ENCODE measurements around the gene ELAVL4. TPM values are rescaled to one million over a fixed set of nuclear protein-coding genes. Genes with fewer than 3 reads are reported as not detected.

ELAVL4 gene
- total RNA-seq, 2 donors from 2014 or later: 0.18 to 4.0 TPM

- intact Hi-C loops (cut with DNase I): no loop called here
- H3K9me3 ChIP-seq: no peaks in the 10 kb centered on the region
- no peak overlapping the region for H3K27ac ChIP-seq
- WGBS: 87% methylated on average over 3 of the region's 3 CpGs
- H3K36me3 ChIP-seq: no peaks in the 10 kb centered on the region
- no peak overlapping the region for H3K4me3 ChIP-seq
- H3K27me3 ChIP-seq (replicated peaks; ENCODE audit: insufficient read depth): no peaks in the 10 kb centered on the region
- H3K4me1 ChIP-seq (replicated peaks): no peaks in the 10 kb centered on the region
- no peak for DNase-seq (ENCODE audit: low spot score)
- TF ChIP-seq CTCF (IDR thresholded peaks at IDR 0.05) (no peak), POLR2A (IDR thresholded peaks at IDR 0.05) (no peak), POLR2AphosphoS5 (IDR thresholded peaks at IDR 0.05) (no peak)
These were observed 80.6 kb downstream of the ELAVL4 start for GRCh38 chr1:50189369-50189768.

DNA sequence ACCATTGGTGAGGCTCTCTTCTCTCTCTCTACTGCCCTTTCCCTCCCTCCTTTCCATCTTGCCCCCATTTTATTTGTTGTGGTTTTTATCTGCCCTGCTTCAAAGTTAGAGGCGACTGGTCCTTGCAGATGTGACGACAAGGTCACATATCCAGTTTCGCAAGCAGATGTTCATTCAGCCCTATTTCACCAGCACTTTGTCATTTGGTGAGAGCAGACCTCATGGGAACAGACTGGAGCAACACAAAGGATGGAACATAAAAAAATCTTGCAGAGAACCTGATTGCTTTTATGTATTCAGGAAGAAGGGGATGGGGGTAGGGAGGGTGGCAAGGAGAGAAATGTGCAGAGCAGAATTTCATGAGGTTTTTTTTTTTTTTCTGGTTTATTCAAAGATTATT is 84.3 kb downstream of the ELAVL4 start:
- no peaks in the 10 kb centered on the region for H3K27me3 ChIP-seq (replicated peaks; ENCODE audit: insufficient read depth)
- DNase-seq (ENCODE audit: low spot score): no peak
- H3K4me3 ChIP-seq: no peak overlapping the region
- TF ChIP-seq POLR2AphosphoS5 (IDR thresholded peaks at IDR 0.05) (no peak), CTCF (IDR thresholded peaks at IDR 0.05) (no peak), POLR2A (IDR thresholded peaks at IDR 0.05) (no peak)
- H3K36me3 ChIP-seq: no peaks in the 10 kb centered on the region
- no peak overlapping the region for H3K27ac ChIP-seq
- no peaks in the 10 kb centered on the region for H3K9me3 ChIP-seq
- H3K4me1 ChIP-seq (replicated peaks): no peaks in the 10 kb centered on the region
- intact Hi-C loops (cut with DNase I): no loop called here
- WGBS: 17% methylated on average over 3 of the region's 3 CpGs

GRCh38 chr1:50195205-50195604 is 86.5 kb downstream of the ELAVL4 start:
- H3K36me3 ChIP-seq: no peaks in the 10 kb centered on the region
- 79% methylated on average over 2 of the region's 2 CpGs for WGBS
- H3K4me1 ChIP-seq (replicated peaks): no peaks in the 10 kb centered on the region
- no peaks in the 10 kb centered on the region for H3K9me3 ChIP-seq
- DNase-seq (ENCODE audit: low spot score): no peak
- no peak overlapping the region for H3K27ac ChIP-seq
- H3K4me3 ChIP-seq: no peak overlapping the region
- intact Hi-C loops (cut with DNase I): no loop called here
- no peak for TF ChIP-seq POLR2A (IDR thresholded peaks at IDR 0.05)
- TF ChIP-seq CTCF (IDR thresholded peaks at IDR 0.05): no peak
- TF ChIP-seq POLR2AphosphoS5 (IDR thresholded peaks at IDR 0.05): no peak
- no peaks in the 10 kb centered on the region for H3K27me3 ChIP-seq (replicated peaks; ENCODE audit: insufficient read depth)

GRCh38 chr1:50196081-50196480 is 87.4 kb downstream of the ELAVL4 start:
- Histone ChIP-seq H3K27me3 (replicated peaks; ENCODE audit: insufficient read depth) (no peaks in the 10 kb centered on the region), H3K36me3 (no peaks in the 10 kb centered on the region), H3K4me3 (no peak overlapping the region), H3K4me1 (replicated peaks) (no peaks in the 10 kb centered on the region), H3K9me3 (no peaks in the 10 kb centered on the region), H3K27ac (no peak overlapping the region)
- no peak for DNase-seq (ENCODE audit: low spot score)
- no peak for TF ChIP-seq CTCF (IDR thresholded peaks at IDR 0.05)
- no peak for TF ChIP-seq POLR2A (IDR thresholded peaks at IDR 0.05)
- no peak for TF ChIP-seq POLR2AphosphoS5 (IDR thresholded peaks at IDR 0.05)
- 33% methylated on average over 1 of the region's 1 CpG for WGBS
- intact Hi-C loops (cut with DNase I): no loop called here

- Histone ChIP-seq H3K4me3 (no peak overlapping the region), H3K27ac (no peak overlapping the region), H3K27me3 (replicated peaks; ENCODE audit: insufficient read depth) (no peaks in the 10 kb centered on the region), H3K9me3 (no peaks in the 10 kb centered on the region), H3K36me3 (no peaks in the 10 kb centered on the region), H3K4me1 (replicated peaks) (no peaks in the 10 kb centered on the region)
- TF ChIP-seq CTCF (IDR thresholded peaks at IDR 0.05) (no peak), POLR2AphosphoS5 (IDR thresholded peaks at IDR 0.05) (no peak), POLR2A (IDR thresholded peaks at IDR 0.05) (no peak)
- 54% methylated on average over 3 of the region's 3 CpGs for WGBS
- DNase-seq (ENCODE audit: low spot score): no peak
- intact Hi-C loops (cut with DNase I): no loop called here
These were observed 88.5 kb downstream of the ELAVL4 start for GRCh38 chr1:50197216-50197615.

Data from prostate gland (tissue), 2 donors.